HFF-Myc (cell line): ENCODE measurements around the gene EGFLAM.

Source experiments
- DNase-seq: peaks from one replicate; pipeline ENCODE4 v3.0.0-alpha.2; 2011; ENCODE audit warnings: low read depth; ENCODE audit errors: extremely low read depth
- H3K4me3 ChIP-seq: replicated peaks from 2 replicates; pipeline ENCODE4 v1.5.1; 2011; ENCODE audit warnings: low read depth, mild to moderate bottlenecking, control low read depth, low read length
- TF ChIP-seq, protein P1 (sequence below): IDR thresholded peaks from 2 replicates; pipeline ENCODE4 v1.5.1; 2012; ENCODE audit warnings: mild to moderate bottlenecking, low read depth, low read length, control low read depth; ENCODE audit errors: missing control alignments

EGFLAM gene

DNA sequence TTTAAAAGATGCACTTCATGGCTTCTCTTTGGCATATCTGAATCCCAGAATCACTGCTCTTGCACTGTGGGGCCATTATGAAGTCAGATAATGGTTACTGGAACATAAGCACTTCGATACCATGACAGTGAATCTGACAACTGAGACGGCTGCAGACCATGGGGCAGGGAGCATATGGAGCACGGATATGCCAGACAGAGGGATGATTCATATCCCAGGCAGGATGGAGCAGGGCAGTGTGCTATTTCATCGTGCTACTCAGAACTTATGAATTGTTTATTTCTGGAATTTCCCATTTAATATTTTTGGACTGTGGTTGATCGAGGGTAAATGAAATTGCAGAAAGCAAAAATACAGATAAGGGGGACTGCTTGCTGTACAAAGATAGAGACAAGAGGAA, 145.0 kb downstream of the EGFLAM start:
- TF ChIP-seq, protein P1, sequence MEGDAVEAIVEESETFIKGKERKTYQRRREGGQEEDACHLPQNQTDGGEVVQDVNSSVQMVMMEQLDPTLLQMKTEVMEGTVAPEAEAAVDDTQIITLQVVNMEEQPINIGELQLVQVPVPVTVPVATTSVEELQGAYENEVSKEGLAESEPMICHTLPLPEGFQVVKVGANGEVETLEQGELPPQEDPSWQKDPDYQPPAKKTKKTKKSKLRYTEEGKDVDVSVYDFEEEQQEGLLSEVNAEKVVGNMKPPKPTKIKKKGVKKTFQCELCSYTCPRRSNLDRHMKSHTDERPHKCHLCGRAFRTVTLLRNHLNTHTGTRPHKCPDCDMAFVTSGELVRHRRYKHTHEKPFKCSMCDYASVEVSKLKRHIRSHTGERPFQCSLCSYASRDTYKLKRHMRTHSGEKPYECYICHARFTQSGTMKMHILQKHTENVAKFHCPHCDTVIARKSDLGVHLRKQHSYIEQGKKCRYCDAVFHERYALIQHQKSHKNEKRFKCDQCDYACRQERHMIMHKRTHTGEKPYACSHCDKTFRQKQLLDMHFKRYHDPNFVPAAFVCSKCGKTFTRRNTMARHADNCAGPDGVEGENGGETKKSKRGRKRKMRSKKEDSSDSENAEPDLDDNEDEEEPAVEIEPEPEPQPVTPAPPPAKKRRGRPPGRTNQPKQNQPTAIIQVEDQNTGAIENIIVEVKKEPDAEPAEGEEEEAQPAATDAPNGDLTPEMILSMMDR = no peak
- no peak for DNase-seq

GRCh38 chr5:38403877-38404635, 145.7 kb downstream of the EGFLAM start:
- TF ChIP-seq, protein P1 = no peak
- no peak overlapping the region for H3K4me3 ChIP-seq
- no peak for DNase-seq

More for the DNA sequence above, 145.0 kb downstream of the EGFLAM start:
- no peak overlapping the region for H3K4me3 ChIP-seq

- no peak for DNase-seq
- no peak overlapping the region for H3K4me3 ChIP-seq
- TF ChIP-seq, protein P1 = peak; percentile 21
Measured at GRCh38 chr5:38404667-38405276, 146.4 kb downstream of the EGFLAM start.

DNA sequence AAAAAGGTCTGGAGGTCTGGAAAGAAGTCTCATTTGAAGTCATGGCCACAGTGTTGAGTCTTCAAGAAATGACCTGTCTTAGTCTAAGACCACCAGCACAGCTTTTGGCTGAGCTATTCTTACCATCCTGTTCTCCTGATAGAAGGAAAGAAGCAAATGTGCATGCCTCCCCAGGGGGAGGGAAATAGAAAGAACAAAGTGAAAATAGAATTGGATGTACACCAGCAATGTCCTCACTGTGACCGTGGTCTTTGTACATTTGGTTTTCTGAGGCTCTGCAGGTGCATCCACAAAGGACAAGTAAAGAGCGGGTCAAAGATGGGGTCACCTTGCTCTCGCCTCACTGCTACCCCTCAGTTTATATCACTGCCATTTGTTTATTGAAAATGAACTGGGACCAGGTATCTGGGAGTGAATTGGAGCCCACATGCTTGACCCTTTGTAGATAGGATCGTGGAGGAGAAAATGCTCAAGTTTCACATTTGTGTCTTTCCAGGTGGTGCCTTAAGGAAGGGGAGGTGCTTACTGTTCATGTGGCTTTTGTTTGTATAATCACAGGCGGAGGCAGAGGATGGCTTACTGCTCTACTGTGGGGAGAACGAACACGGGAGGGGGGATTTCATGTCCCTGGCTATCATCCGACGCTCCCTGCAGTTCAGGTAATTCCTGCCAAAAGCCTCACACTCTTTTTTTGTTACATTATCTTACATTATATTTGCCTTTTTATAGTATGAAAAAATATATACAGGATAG, 150.3 kb downstream of the EGFLAM start:
- TF ChIP-seq, protein P1 = no peak
- DNase-seq = no peak
- H3K4me3 ChIP-seq = no peak overlapping the region

DNA sequence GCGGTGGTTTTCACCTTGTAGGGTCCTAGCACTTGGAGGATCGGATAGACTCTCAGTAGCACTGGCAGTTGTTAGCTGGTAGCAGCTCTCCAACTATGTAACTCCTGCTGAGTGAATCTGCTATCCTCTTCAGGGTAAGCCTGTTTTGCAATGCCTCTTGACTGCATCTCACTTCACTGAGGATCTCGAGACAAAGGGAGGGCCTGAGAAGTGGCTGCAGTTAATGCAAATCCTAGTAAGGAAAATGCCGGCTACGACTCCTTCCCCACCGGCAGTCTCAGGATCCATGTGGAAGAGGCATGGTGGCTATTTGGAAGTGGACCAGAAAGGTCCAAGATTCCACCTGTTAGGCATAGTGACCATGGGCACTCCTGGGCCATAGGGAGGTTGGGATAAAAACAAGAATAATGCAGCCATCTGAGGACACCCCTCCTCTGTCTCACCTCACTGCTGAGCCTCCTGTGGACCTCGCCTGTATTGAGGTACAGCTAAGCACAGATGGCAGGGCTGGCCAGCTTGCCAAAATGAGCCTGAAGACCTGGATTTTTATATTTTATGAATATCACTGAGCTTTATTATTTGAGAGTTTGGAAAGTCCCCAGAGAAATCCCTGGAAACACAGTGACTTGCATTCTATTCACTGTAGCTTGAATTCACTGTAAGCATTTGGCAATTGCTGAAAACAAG, 152.1 kb downstream of the EGFLAM start:
- H3K4me3 ChIP-seq = no peak overlapping the region
- no peak for DNase-seq
- TF ChIP-seq, protein P1 = no peak

DNA sequence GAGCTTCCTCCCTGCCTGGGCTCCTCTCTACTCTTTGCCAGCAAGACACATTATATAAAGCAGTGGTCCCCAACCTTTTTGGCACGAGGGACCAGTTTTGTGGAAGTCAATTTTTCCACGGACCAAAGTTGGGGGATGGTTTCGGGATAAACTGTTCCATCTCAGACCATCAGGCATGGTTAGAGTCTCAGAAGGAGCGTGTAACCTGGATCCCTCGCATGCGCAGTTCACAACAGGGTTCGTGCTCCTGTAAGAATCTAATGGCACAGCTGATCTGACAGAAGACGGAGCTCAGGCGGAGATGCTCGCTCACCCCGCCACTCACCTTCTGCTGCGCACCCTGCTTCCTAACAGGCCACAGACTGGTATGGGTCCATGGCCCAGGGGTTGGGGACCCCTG, 155.3 kb downstream of the EGFLAM start:
- TF ChIP-seq, protein P1 = no peak
- H3K4me3 ChIP-seq = no peak overlapping the region
- no peak for DNase-seq
